Activated T-helper 2 cell treated with anti-CD3 and anti-CD28 coated beads, Interferon-gamma antibody, Interleukin-2, Interleukin-4, amounts not matched to agents 10 μg/mL and 5 μg/mL and 100 μg/mL, durations not matched to agents 14 hours and 24 hours and 36 hours (primary cell): Measurements from ENCODE around the gene KIRREL2. TPM values are rescaled to one million over a fixed set of nuclear protein-coding genes. Genes with fewer than 3 reads are reported as not detected.
"Not testable (repeated sequence)": the region's sequence is repeated elsewhere in the genome, so short reads cannot be mapped to it uniquely, and the experiment has no call there.

Source experiments
- DNase-seq: peaks from one replicate; pipeline ENCODE4 v3.0.0; 2021; ENCODE audit warnings: low spot score
- H3K27ac Mint-ChIP-seq: one replicate; pipeline ENCODE4 v1.8.0; 2021; ENCODE audit warnings: mixed read lengths
- H3K27me3 Mint-ChIP-seq: one replicate; pipeline ENCODE4 v1.8.0; 2021; ENCODE audit warnings: low read depth, mixed read lengths
- H3K36me3 Mint-ChIP-seq: one replicate; pipeline ENCODE4 v1.8.0; 2021; ENCODE audit warnings: low read depth, mixed read lengths
- H3K4me1 Mint-ChIP-seq: one replicate; pipeline ENCODE4 v1.8.0; 2021; ENCODE audit warnings: low read depth, mixed read lengths
- H3K4me3 Mint-ChIP-seq: one replicate; pipeline ENCODE4 v1.8.0; 2021; ENCODE audit warnings: low read depth, mild to moderate bottlenecking, moderate library complexity, mixed read lengths
- H3K9me3 Mint-ChIP-seq: one replicate; pipeline ENCODE4 v1.8.0; 2021; ENCODE audit warnings: mixed read lengths
- intact Hi-C: fragments of 100-400 bp; cut with micrococcal nuclease; formaldehyde crosslinking; loops from one replicate; pipeline ENCODE4 v1.15.1; 2023
- total RNA-seq: library from RNA; stranded (reverse); gene quantifications from 2 replicates; pipeline ENCODE4 v1.2.3, GENCODE V29; 2022

The KIRREL2 gene
- total RNA-seq, 1 donor from 2014 or later: 0.39 TPM

DNA sequence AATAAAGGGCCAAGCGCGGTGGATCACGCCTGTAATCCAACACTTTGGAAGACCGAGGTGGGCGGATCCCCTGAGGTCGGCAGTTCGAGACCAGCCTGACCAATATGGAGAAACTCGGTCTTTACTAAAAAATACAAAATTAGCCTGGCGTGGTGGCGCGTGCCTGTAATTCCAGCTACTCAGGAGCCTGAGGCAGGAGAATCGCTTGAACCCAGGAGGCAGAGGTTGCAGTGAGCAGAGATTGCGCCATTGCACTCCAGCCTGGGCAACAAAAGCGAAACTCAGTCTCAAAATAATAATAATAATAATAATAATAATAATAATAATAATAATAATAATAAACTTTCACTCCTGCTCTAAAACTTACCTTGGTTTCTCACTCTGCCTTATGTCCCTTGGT lies 53.6 kb downstream of the KIRREL2 start:
- not testable (repeated sequence) for H3K27ac Mint-ChIP-seq

GRCh38 chr19:35911173-35911572 lies 54.5 kb downstream of the KIRREL2 start:
- H3K27ac Mint-ChIP-seq: no peak overlapping the region
- H3K4me1 Mint-ChIP-seq: peaks cover 11% of the 10 kb centered on the region
- H3K27me3 Mint-ChIP-seq: no peaks in the 10 kb centered on the region
- DNase-seq: no peak
- intact Hi-C loops: no loop called here
- H3K4me3 Mint-ChIP-seq: no peak overlapping the region
- H3K36me3 Mint-ChIP-seq: no peaks in the 10 kb centered on the region
- H3K9me3 Mint-ChIP-seq: no peaks in the 10 kb centered on the region

More for the DNA sequence above, 53.6 kb downstream of the KIRREL2 start:
- H3K27me3 Mint-ChIP-seq, DNase-seq, H3K9me3 Mint-ChIP-seq, H3K36me3 Mint-ChIP-seq, H3K4me3 Mint-ChIP-seq, intact Hi-C loops: not testable (repeated sequence)
- peaks cover 11% of the 10 kb centered on the region for H3K4me1 Mint-ChIP-seq

DNA sequence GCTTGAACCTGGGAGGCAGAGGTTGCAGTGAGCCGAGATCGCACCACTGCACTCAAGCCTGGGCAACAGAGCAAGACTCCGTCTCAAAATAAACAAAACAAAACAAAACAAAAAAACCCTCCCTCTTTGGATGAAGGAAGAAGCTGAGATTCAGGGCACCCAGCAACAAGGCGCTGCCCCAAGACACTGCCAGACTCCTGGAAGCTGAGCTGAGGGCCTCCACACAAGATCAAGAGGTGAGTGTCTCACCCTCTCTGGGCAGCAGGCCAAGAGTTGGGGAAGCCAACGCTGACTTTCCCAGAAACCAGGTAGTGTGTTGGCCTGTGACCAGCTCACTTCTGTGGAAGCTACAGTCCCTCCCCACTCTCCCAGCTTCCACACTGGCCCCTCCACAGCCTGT lies 55.1 kb downstream of the KIRREL2 start:
- no peak overlapping the region for H3K27ac Mint-ChIP-seq
- H3K36me3 Mint-ChIP-seq: no peaks in the 10 kb centered on the region
- H3K4me3 Mint-ChIP-seq: no peak overlapping the region
- no peak for DNase-seq
- H3K4me1 Mint-ChIP-seq: peaks cover 11% of the 10 kb centered on the region
- no peaks in the 10 kb centered on the region for H3K9me3 Mint-ChIP-seq
- intact Hi-C loops: no loop called here
- H3K27me3 Mint-ChIP-seq: no peaks in the 10 kb centered on the region

- no peak for DNase-seq
- peaks cover 9% of the 10 kb centered on the region for H3K4me1 Mint-ChIP-seq
- no peaks in the 10 kb centered on the region for H3K27me3 Mint-ChIP-seq
- H3K27ac Mint-ChIP-seq: no peak overlapping the region
- no peaks in the 10 kb centered on the region for H3K9me3 Mint-ChIP-seq
- H3K36me3 Mint-ChIP-seq: no peaks in the 10 kb centered on the region
- no peak overlapping the region for H3K4me3 Mint-ChIP-seq
- intact Hi-C loops: no loop called here
Measured at GRCh38 chr19:35913589-35913988, 56.9 kb downstream of the KIRREL2 start.

DNA sequence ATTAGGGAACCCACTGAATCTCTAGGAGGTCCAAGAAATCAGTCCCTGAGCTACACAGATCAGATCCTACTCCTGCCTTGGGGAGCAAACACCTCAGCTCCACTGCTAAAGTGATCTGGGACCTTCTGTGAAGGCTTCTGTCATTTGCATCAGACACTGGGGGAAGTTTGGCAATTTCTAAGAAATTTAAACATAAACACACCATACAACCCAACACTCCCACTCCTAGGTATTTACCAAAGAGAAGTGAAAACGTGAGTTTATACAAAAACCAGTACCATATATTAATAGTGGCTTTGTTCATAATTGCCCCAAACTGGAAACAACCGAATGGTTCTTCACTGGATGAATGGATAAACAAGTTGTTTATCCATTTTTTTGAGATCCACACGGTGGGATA lies 58.7 kb downstream of the KIRREL2 start:
- Mint-ChIP-seq H3K27me3 (no peaks in the 10 kb centered on the region), H3K9me3 (no peaks in the 10 kb centered on the region), H3K4me1 (peaks cover 2% of the 10 kb centered on the region), H3K4me3 (no peak overlapping the region), H3K27ac (no peak overlapping the region), H3K36me3 (no peaks in the 10 kb centered on the region)
- DNase-seq: no peak
- intact Hi-C loops: no loop called here

Other genes starting within 250 kb of the KIRREL2 start
- 42.5 and 43.1 TPM in 2 replicates for gene HAUS5, start 244.2 kb upstream of the KIRREL2 start, total RNA-seq
- 101 and 102 TPM in 2 replicates for gene RBM42, start 227.9 kb upstream of the KIRREL2 start, total RNA-seq
- gene ETV2, start 215.2 kb upstream of the KIRREL2 start, total RNA-seq: 1.0 and 1.6 TPM in 2 replicates
- 431 and 461 TPM in 2 replicates for gene COX6B1, start 208.6 kb upstream of the KIRREL2 start, total RNA-seq
- 0.59 and 1.2 TPM in 2 replicates for gene UPK1A, start 190.4 kb upstream of the KIRREL2 start, total RNA-seq
- gene ZBTB32, start 152.4 kb upstream of the KIRREL2 start, total RNA-seq: 231 and 234 TPM in 2 replicates
- 58.4 and 63.3 TPM in 2 replicates for gene KMT2B, start 138.9 kb upstream of the KIRREL2 start, total RNA-seq
- 136 and 138 TPM in 2 replicates for gene IGFLR1, start 114.5 kb upstream of the KIRREL2 start, total RNA-seq
- gene U2AF1L4, start 111.5 kb upstream of the KIRREL2 start, total RNA-seq: 27.4 and 30.8 TPM in 2 replicates
- gene PSENEN, start 111.3 kb upstream of the KIRREL2 start, total RNA-seq: 45.1 and 46.9 TPM in 2 replicates
- gene LIN37, start 108.3 kb upstream of the KIRREL2 start, total RNA-seq: 9.9 and 10.0 TPM in 2 replicates
- 0.14 and 0.21 TPM in 2 replicates for gene HSPB6, start 99.9 kb upstream of the KIRREL2 start, total RNA-seq
- gene PROSER3, start 98.7 kb upstream of the KIRREL2 start, total RNA-seq: 40.1 and 41.2 TPM in 2 replicates
- 29.1 and 33.0 TPM in 2 replicates for gene ARHGAP33, start 81.3 kb upstream of the KIRREL2 start, total RNA-seq
- gene PRODH2, start 44.1 kb upstream of the KIRREL2 start, total RNA-seq: not detected in 2 replicates
- gene NPHS1, start 4.4 kb upstream of the KIRREL2 start, total RNA-seq: 0.05 TPM in 1 of 2 replicates, not detected in the other
- 1.2 and 1.4 TPM in 2 replicates for gene APLP1, start 11.7 kb downstream of the KIRREL2 start, total RNA-seq
- 109 and 117 TPM in 2 replicates for gene NFKBID, start 43.6 kb downstream of the KIRREL2 start, total RNA-seq
- 53.9 and 57.2 TPM in 2 replicates for gene HCST, start 45.6 kb downstream of the KIRREL2 start, total RNA-seq
- gene TYROBP, start 51.4 kb downstream of the KIRREL2 start, total RNA-seq: 0.39 TPM in 1 of 2 replicates, not detected in the other
- gene LRFN3, start 79.5 kb downstream of the KIRREL2 start, total RNA-seq: 10.7 and 10.8 TPM in 2 replicates
- gene SDHAF1, start 138.3 kb downstream of the KIRREL2 start, total RNA-seq: 20.0 and 20.8 TPM in 2 replicates
- 1.9 and 2.6 TPM in 2 replicates for gene SYNE4, start 151.9 kb downstream of the KIRREL2 start, total RNA-seq
- gene ALKBH6, start 157.3 kb downstream of the KIRREL2 start, total RNA-seq: 49.9 and 54.3 TPM in 2 replicates
- gene CLIP3, start 176.0 kb downstream of the KIRREL2 start, total RNA-seq: 1.9 and 2.4 TPM in 2 replicates
- 1.8 and 2.2 TPM in 2 replicates for gene THAP8, start 197.4 kb downstream of the KIRREL2 start, total RNA-seq
- 22.3 and 22.5 TPM in 2 replicates for gene WDR62, start 198.0 kb downstream of the KIRREL2 start, total RNA-seq